Neural cell (in vitro differentiated cells): ENCODE measurements around the gene KIRREL3.

Source experiments
- EP300 ChIP-seq: fragments of 450-650 bp; conservative IDR thresholded peaks from 2 replicates; pipeline ENCODE4 v1.6.1; 2014; ENCODE audit warnings: antibody characterized with exemption, mild to moderate bottlenecking, moderate library complexity; ENCODE audit not compliant: poor library complexity, severe bottlenecking
- EZH2 ChIP-seq: fragments of 200-600, 300-800 bp; shearing (Covaris generic), sonication (generic); IDR thresholded peaks from 2 replicates; pipeline ENCODE4 v1.6.1; 2014; ENCODE audit warnings: antibody characterized with exemption, low read length, borderline replicate concordance, mild to moderate bottlenecking; ENCODE audit not compliant: insufficient read depth, poor library complexity, severe bottlenecking
- MXI1 ChIP-seq: fragments of 450-650 bp; conservative IDR thresholded peaks from 2 replicates; pipeline ENCODE4 v1.6.1; 2014; ENCODE audit warnings: antibody characterized with exemption, mild to moderate bottlenecking; ENCODE audit not compliant: poor library complexity, severe bottlenecking
- POLR2AphosphoS5 ChIP-seq: IDR thresholded peaks from 2 replicates; pipeline ENCODE4 v1.6.1; 2012
- RAD21 ChIP-seq: fragments of 450-650 bp; conservative IDR thresholded peaks from 2 replicates; pipeline ENCODE4 v1.6.1; 2014; ENCODE audit warnings: antibody characterized with exemption, mild to moderate bottlenecking, moderate library complexity
- SMC3 ChIP-seq: fragments of 450-650 bp; conservative IDR thresholded peaks from 2 replicates; pipeline ENCODE4 v1.6.1; 2014; ENCODE audit warnings: antibody characterized with exemption, mild to moderate bottlenecking, moderate library complexity; ENCODE audit not compliant: poor library complexity
- TAF1 ChIP-seq: IDR thresholded peaks from 2 replicates; pipeline ENCODE4 v1.6.1; 2012; ENCODE audit warnings: low read depth
- TF ChIP-seq, protein P1 (sequence below): fragments of 450-650 bp; IDR thresholded peaks from 2 replicates; pipeline ENCODE4 v1.5.1; 2014; ENCODE audit warnings: antibody characterized with exemption, mild to moderate bottlenecking, moderate library complexity; ENCODE audit not compliant: poor library complexity, severe bottlenecking
- TF ChIP-seq, protein P2 (sequence below): IDR thresholded peaks from 2 replicates; pipeline ENCODE4 v1.6.1; 2012; ENCODE audit warnings: borderline replicate concordance

DNA sequence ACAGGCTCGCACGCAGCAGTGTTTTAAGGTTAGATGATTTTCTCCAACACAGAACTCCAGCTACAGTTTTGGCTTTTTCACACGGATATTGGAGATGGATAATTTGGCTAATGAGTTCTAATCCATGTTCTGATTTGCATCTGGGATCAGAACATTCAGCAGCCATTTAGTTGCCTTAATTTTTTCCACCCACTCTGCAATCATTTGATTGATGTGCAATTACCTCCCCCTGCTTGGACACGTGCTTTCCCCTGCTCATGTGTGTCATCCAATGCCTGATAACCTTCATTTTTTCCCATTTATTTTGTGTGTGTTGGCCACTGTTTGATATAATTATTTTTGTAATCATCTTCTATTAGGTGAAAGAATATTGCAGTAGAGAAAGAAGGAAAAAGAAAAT is 387.3 kb downstream of the KIRREL3 start:
- TF ChIP-seq, protein P1, sequence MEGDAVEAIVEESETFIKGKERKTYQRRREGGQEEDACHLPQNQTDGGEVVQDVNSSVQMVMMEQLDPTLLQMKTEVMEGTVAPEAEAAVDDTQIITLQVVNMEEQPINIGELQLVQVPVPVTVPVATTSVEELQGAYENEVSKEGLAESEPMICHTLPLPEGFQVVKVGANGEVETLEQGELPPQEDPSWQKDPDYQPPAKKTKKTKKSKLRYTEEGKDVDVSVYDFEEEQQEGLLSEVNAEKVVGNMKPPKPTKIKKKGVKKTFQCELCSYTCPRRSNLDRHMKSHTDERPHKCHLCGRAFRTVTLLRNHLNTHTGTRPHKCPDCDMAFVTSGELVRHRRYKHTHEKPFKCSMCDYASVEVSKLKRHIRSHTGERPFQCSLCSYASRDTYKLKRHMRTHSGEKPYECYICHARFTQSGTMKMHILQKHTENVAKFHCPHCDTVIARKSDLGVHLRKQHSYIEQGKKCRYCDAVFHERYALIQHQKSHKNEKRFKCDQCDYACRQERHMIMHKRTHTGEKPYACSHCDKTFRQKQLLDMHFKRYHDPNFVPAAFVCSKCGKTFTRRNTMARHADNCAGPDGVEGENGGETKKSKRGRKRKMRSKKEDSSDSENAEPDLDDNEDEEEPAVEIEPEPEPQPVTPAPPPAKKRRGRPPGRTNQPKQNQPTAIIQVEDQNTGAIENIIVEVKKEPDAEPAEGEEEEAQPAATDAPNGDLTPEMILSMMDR: no peak
- TF ChIP-seq TAF1 (no peak), RAD21 (no peak), EP300 (no peak), POLR2AphosphoS5 (no peak), EZH2 (no peak), MXI1 (no peak), SMC3 (no peak)
- TF ChIP-seq, protein P2, sequence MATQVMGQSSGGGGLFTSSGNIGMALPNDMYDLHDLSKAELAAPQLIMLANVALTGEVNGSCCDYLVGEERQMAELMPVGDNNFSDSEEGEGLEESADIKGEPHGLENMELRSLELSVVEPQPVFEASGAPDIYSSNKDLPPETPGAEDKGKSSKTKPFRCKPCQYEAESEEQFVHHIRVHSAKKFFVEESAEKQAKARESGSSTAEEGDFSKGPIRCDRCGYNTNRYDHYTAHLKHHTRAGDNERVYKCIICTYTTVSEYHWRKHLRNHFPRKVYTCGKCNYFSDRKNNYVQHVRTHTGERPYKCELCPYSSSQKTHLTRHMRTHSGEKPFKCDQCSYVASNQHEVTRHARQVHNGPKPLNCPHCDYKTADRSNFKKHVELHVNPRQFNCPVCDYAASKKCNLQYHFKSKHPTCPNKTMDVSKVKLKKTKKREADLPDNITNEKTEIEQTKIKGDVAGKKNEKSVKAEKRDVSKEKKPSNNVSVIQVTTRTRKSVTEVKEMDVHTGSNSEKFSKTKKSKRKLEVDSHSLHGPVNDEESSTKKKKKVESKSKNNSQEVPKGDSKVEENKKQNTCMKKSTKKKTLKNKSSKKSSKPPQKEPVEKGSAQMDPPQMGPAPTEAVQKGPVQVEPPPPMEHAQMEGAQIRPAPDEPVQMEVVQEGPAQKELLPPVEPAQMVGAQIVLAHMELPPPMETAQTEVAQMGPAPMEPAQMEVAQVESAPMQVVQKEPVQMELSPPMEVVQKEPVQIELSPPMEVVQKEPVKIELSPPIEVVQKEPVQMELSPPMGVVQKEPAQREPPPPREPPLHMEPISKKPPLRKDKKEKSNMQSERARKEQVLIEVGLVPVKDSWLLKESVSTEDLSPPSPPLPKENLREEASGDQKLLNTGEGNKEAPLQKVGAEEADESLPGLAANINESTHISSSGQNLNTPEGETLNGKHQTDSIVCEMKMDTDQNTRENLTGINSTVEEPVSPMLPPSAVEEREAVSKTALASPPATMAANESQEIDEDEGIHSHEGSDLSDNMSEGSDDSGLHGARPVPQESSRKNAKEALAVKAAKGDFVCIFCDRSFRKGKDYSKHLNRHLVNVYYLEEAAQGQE: no peak
